ENCODE measurements around the gene ZDHHC11. TPM values are rescaled to one million over a fixed set of nuclear protein-coding genes. Genes with fewer than 3 reads are reported as not detected.

The ZDHHC11 gene
- total RNA-seq, 2 experiments from 2014 or later, result 13.3 to 18.3 TPM

DNA sequence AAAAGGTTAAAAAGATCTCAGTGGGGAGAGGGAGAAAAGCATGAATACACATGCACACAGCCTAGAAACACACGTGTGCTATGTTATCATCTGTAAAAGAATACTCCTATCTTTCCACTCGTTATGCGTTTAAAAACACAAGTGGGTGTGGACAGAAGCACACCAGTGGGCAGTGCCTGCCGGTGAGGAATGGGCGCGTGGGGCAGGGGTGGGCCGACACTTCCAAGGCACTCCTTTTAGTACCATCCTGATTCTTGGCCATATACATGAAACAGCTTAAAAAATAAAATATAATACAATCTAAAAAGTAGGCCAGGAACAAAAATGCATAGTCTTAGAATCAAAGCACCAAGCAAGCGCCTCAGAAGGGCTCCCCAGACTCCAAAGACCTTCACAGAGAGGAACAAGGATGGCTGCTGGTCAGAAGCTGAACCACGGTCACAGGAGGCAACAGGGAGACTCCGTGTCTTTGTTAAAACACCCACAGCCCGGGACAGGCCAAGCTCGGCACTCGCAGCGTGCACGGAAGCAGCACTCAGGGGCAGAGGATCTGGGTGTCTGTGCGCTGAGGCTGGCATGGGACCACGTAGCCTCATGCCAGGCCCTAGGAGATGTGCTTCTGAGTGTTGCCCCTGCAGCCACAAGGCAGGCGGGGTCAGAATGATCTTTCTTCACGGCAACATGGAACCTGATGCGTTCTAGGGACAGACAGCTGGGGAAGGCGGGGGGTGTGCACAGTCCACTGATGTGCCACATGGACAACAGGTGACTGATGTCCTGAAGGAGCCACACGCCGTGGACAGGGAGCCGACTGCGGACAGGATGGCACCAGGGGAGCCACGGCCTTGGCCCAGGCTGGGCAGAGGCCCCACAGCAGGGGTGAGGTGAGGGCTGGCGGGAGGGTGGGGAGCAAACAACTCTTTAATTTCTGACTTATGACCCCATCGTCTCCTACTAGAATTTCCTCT lies 25.9 kb upstream of the ZDHHC11 start:
- no peaks in the 10 kb centered on the region for H3K27me3 Mint-ChIP-seq
- H3K9me3 ChIP-seq (ENCODE audit: control insufficient read depth in 1 of 2, insufficient read depth in 1 of 2, low read length in 2 of 2), result no peaks in the 10 kb centered on the region
- no peaks in the 10 kb centered on the region for H3K9me3 Mint-ChIP-seq
- H3K36me3 Mint-ChIP-seq (ENCODE audit: low read depth), result peaks cover 78% of the 10 kb centered on the region
- H3K4me1 Mint-ChIP-seq (ENCODE audit: low read depth), result peaks cover 5% of the 10 kb centered on the region
- no peak for ATAC-seq (ENCODE audit: poor library complexity)
- ChIA-PET CTCF (no interaction called here), POLR2A (no interaction called here)
- peaks cover 8% of the 10 kb centered on the region for H3K4me1 ChIP-seq (ENCODE audit: insufficient read depth, low read length)
- no peak overlapping the region for H3K27ac ChIP-seq (ENCODE audit: low read depth in 1 of 2, low read length in 2 of 2)
- peaks cover 75% of the 10 kb centered on the region for H3K36me3 ChIP-seq (ENCODE audit: insufficient read depth, low read length)
- DNase-seq, result no peak
- H3K4me3 Mint-ChIP-seq, result no peak overlapping the region
- intact Hi-C loops (cut with DNase I, micrococcal nuclease), result no loop called here
- H3K27ac Mint-ChIP-seq, result no peak overlapping the region
- no peaks in the 10 kb centered on the region for H3K27me3 ChIP-seq (ENCODE audit: control insufficient read depth in 1 of 2, insufficient read depth in 2 of 2, low read length in 2 of 2)
- TF ChIP-seq, protein P1, sequence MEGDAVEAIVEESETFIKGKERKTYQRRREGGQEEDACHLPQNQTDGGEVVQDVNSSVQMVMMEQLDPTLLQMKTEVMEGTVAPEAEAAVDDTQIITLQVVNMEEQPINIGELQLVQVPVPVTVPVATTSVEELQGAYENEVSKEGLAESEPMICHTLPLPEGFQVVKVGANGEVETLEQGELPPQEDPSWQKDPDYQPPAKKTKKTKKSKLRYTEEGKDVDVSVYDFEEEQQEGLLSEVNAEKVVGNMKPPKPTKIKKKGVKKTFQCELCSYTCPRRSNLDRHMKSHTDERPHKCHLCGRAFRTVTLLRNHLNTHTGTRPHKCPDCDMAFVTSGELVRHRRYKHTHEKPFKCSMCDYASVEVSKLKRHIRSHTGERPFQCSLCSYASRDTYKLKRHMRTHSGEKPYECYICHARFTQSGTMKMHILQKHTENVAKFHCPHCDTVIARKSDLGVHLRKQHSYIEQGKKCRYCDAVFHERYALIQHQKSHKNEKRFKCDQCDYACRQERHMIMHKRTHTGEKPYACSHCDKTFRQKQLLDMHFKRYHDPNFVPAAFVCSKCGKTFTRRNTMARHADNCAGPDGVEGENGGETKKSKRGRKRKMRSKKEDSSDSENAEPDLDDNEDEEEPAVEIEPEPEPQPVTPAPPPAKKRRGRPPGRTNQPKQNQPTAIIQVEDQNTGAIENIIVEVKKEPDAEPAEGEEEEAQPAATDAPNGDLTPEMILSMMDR (IDR thresholded peaks at IDR 0.05), result no peak
- no peak overlapping the region for H3K4me3 ChIP-seq (ENCODE audit: low read length)

DNA sequence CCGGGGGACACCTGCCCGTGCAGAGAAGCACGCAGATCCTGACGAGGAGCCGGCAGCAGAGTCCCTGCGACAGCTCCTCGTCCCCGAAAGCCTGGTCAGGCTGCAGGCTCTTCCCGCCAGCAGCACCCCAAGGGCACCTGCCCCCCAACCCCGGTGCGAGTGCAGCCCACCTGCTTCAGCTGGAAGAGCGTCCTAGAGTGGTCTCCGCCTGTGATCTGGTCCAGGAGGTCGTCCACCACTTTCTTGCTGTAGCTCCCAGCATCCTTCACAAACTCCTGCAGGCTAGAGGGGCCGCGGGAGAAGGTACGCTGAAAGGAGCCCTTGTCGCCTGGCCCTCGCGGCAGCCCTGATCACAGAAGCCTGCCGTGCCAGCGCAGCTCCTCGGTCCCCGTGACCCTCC lies 25.1 kb upstream of the ZDHHC11 start:
- CTCF ChIA-PET, result no interaction called here
- H3K36me3 Mint-ChIP-seq (ENCODE audit: low read depth), result peaks cover 78% of the 10 kb centered on the region
- intact Hi-C loops (cut with DNase I, micrococcal nuclease), result no loop called here

DNA sequence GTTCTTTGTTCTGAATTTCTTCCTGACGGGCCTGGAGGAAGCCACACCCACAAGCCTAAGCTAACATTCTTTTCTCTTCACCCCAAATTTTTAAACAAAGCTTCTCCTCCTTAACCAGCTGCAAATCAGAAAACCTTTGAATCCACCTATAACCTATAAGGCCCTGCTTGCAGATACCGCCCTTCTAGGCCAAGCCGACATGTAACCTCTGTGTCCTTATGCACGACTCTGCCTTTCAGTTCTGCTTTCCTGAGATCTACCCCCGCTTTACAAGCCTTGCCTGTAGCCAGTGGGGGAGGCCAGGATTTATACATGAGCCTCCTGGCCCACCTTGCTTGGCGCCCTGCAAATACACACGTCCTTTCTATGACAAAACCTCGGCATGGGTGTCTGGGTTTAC lies 22.5 kb upstream of the ZDHHC11 start:
- Histone ChIP-seq H3K36me3 (ENCODE audit: insufficient read depth, low read length) (peaks cover 97% of the 10 kb centered on the region), H3K27me3 (ENCODE audit: control insufficient read depth in 1 of 2, insufficient read depth in 2 of 2, low read length in 2 of 2) (no peaks in the 10 kb centered on the region), H3K4me1 (ENCODE audit: insufficient read depth, low read length) (no peaks in the 10 kb centered on the region), H3K9me3 (ENCODE audit: control insufficient read depth in 1 of 2, insufficient read depth in 1 of 2, low read length in 2 of 2) (no peaks in the 10 kb centered on the region), H3K4me3 (ENCODE audit: low read length) (no peak overlapping the region), H3K27ac (ENCODE audit: low read depth in 1 of 2, low read length in 2 of 2) (no peak overlapping the region)
- TF ChIP-seq, protein P1 (IDR thresholded peaks at IDR 0.05), result no peak
- no peak overlapping the region for H3K4me3 Mint-ChIP-seq
- ATAC-seq (ENCODE audit: poor library complexity) (no peak), DNase-seq (no peak)
- peaks cover 99% of the 10 kb centered on the region for H3K36me3 Mint-ChIP-seq (ENCODE audit: low read depth)
- no peak overlapping the region for H3K27ac Mint-ChIP-seq
- no peaks in the 10 kb centered on the region for H3K27me3 Mint-ChIP-seq
- ChIA-PET CTCF (no interaction called here), POLR2A (no interaction called here)
- intact Hi-C loops (cut with DNase I, micrococcal nuclease), result no loop called here
- no peaks in the 10 kb centered on the region for H3K9me3 Mint-ChIP-seq
- no peaks in the 10 kb centered on the region for H3K4me1 Mint-ChIP-seq (ENCODE audit: low read depth)

More for the DNA sequence above, 25.1 kb upstream of the ZDHHC11 start:
- POLR2A ChIA-PET, result no interaction called here
- H3K9me3 ChIP-seq (ENCODE audit: control insufficient read depth in 1 of 2, insufficient read depth in 1 of 2, low read length in 2 of 2), result no peaks in the 10 kb centered on the region
- Mint-ChIP-seq H3K9me3 (no peaks in the 10 kb centered on the region), H3K4me3 (no peak overlapping the region), H3K4me1 (ENCODE audit: low read depth) (no peaks in the 10 kb centered on the region), H3K27ac (no peak overlapping the region), H3K27me3 (no peaks in the 10 kb centered on the region)
- no peak overlapping the region for H3K4me3 ChIP-seq (ENCODE audit: low read length)
- peaks cover under 1% of the 10 kb centered on the region for H3K4me1 ChIP-seq (ENCODE audit: insufficient read depth, low read length)
- no peaks in the 10 kb centered on the region for H3K27me3 ChIP-seq (ENCODE audit: control insufficient read depth in 1 of 2, insufficient read depth in 2 of 2, low read length in 2 of 2)
- ATAC-seq (ENCODE audit: poor library complexity), result no peak
- H3K27ac ChIP-seq (ENCODE audit: low read depth in 1 of 2, low read length in 2 of 2), result no peak overlapping the region
- TF ChIP-seq, protein P1 (IDR thresholded peaks at IDR 0.05), result no peak
- DNase-seq, result peak in 1 of 14 experiments; percentile 7
- H3K36me3 ChIP-seq (ENCODE audit: insufficient read depth, low read length), result peaks cover 75% of the 10 kb centered on the region

Data from CD4-positive, alpha-beta T cell (primary cell).